HL-60 (cell line): ENCODE data around the gene ALOX12B.

Experiments used
- CTCF ChIP-seq: IDR thresholded peaks from one replicate; pipeline ENCODE4 v1.5.1; 2011; ENCODE audit warnings: low read length, control low read depth, inconsistent platforms; ENCODE audit not compliant: insufficient read depth
- GABPA ChIP-seq: IDR thresholded peaks from 2 replicates; pipeline ENCODE4 v1.6.1; 2012; ENCODE audit warnings: low read depth
- POLR2AphosphoS5 ChIP-seq: IDR thresholded peaks from 2 replicates; pipeline ENCODE4 v1.6.1; 2012; ENCODE audit warnings: low read depth
- REST ChIP-seq: IDR thresholded peaks from 2 replicates; pipeline ENCODE4 v1.6.1; 2012; ENCODE audit warnings: low read depth; ENCODE audit not compliant: insufficient replicate concordance
- SPI1 ChIP-seq: IDR thresholded peaks from 2 replicates; pipeline ENCODE4 v1.6.1; 2012; ENCODE audit warnings: low read depth, mild to moderate bottlenecking, borderline replicate concordance

- TF ChIP-seq CTCF (no peak), POLR2AphosphoS5 (no peak), GABPA (no peak), REST (no peak), SPI1 (no peak)
Measured at GRCh38 chr17:8068736-8069586, 18.6 kb downstream of the ALOX12B start.
